Vagina (tissue), 2 donors: ENCODE results near the gene TMC7. TPM values are rescaled to one million over a fixed set of nuclear protein-coding genes. Genes with fewer than 3 reads are reported as not detected.
"Not testable (repeated sequence)": the region's sequence is repeated elsewhere in the genome, so short reads cannot be mapped to it uniquely, and the experiment has no call there.

ENCODE experiments used
- DNase-seq, 2 donors: peaks; one replicate each; pipeline ENCODE4 v3.0.0-alpha.2; 2017; ENCODE audit errors: extremely low spot score in 2 of 2
- H3K27ac ChIP-seq: fragments of 200-600 bp; sonication (generic); one replicate; pipeline ENCODE4 v1.5.1; 2019
- H3K27me3 ChIP-seq: fragments of 200-600 bp; sonication (generic); one replicate; pipeline ENCODE4 v1.5.1; 2019
- H3K36me3 ChIP-seq, 2 donors: fragments of 200-600 bp; sonication (generic); one replicate each; pipeline ENCODE4 v1.5.1; 2017 to 2019
- H3K4me1 ChIP-seq: fragments of 200-600 bp; sonication (generic); one replicate; pipeline ENCODE4 v1.5.1; 2019
- H3K4me3 ChIP-seq, 2 donors: fragments of 200-600 bp; sonication (generic); 1 replicate in 1 of 2; 2 replicates in 1 of 2; pipeline ENCODE4 v1.5.1; 2016 to 2019
- H3K9me3 ChIP-seq: fragments of 200-600 bp; sonication (generic); one replicate; pipeline ENCODE4 v1.5.1; 2019
- POLR2A ChIP-seq, 2 donors: fragments of 450-650 bp; IDR thresholded peaks; one replicate each; pipeline ENCODE4 v1.6.1; 2017; ENCODE audit warnings: antibody characterized with exemption in 2 of 2, mild to moderate bottlenecking in 2 of 2, moderate library complexity in 2 of 2
- POLR2AphosphoS5 ChIP-seq, 2 donors: sonication (generic); formaldehyde crosslinking; IDR thresholded peaks; one replicate each; pipeline ENCODE4 v1.9.0; 2017; ENCODE audit warnings: antibody characterized with exemption in 2 of 2, mild to moderate bottlenecking in 2 of 2, low read depth in 1 of 2; ENCODE audit not compliant: insufficient read depth in 1 of 2
- intact Hi-C: fragments of 100-400 bp; cut with DNase I; formaldehyde crosslinking; loops from one replicate; pipeline ENCODE4 v1.15.1; 2023
- total RNA-seq: library from RNA; depleted of rRNA; stranded (reverse); fragments of >200 nt; gene quantifications from one replicate; pipeline ENCODE4 v1.2.3, GENCODE V29; 2016
- TF ChIP-seq, protein P1 (sequence below), 3 experiments: fragments of 450-650 bp in 2 of 3; fragments of 200-600 bp in 1 of 3; sonication (generic) in 1 of 3; IDR thresholded peaks; one replicate each; pipeline ENCODE4 v1.5.1; 2017 to 2019; ENCODE audit warnings: antibody characterized with exemption in 3 of 3, mild to moderate bottlenecking in 2 of 3, moderate library complexity in 2 of 3

The TMC7 gene
- total RNA-seq, 1 donor from 2014 or later, result 1.7 TPM

DNA sequence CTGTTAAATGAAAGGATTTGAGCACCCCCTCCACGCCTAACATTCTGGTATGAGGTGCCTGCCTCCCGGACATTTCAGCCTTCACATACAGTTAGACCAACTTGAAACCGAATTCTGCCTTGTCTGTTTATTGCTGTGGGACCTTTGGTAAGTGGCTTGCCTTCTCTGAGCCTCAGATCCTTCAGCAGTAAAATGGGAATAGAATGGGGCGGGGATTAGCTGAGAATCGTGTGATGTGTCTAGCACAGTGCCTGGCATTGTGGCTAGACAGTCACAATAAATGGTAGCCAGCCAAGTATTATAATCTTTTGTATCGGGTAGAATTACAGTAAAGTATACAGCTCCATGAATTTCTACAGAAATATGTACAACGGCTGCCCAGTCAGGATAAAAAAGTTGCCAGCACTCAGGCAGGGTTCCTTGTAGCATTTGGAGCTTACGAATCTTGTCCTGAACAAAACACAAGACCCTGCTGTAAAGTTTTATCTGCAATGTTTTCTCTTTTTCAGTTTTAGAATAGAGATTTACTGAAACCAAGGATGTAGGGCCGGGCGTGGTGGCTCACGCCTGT is 786 bp downstream of the TMC7 start:
- Histone ChIP-seq H3K4me1 (no peaks in the 10 kb centered on the region), H3K4me3 (peak overlapping the region; percentile 52 to 63), H3K27me3 (no peaks in the 10 kb centered on the region), H3K36me3 (no peaks in the 10 kb centered on the region), H3K27ac (peak overlapping the region; percentile 49), H3K9me3 (no peaks in the 10 kb centered on the region)
- DNase-seq, result no peak
- intact Hi-C loops, result loop anchor here (10.0 kb wide), 1 partner anchor 90 kb away; no protein-coding TSS in a partner anchor
- TF ChIP-seq POLR2AphosphoS5 (IDR thresholded peaks at IDR 0.05; ENCODE audit: insufficient read depth in 1 of 2, low read depth in 1 of 2), result no peak
- no peak for TF ChIP-seq POLR2A (IDR thresholded peaks at IDR 0.05)
- TF ChIP-seq, protein P1, sequence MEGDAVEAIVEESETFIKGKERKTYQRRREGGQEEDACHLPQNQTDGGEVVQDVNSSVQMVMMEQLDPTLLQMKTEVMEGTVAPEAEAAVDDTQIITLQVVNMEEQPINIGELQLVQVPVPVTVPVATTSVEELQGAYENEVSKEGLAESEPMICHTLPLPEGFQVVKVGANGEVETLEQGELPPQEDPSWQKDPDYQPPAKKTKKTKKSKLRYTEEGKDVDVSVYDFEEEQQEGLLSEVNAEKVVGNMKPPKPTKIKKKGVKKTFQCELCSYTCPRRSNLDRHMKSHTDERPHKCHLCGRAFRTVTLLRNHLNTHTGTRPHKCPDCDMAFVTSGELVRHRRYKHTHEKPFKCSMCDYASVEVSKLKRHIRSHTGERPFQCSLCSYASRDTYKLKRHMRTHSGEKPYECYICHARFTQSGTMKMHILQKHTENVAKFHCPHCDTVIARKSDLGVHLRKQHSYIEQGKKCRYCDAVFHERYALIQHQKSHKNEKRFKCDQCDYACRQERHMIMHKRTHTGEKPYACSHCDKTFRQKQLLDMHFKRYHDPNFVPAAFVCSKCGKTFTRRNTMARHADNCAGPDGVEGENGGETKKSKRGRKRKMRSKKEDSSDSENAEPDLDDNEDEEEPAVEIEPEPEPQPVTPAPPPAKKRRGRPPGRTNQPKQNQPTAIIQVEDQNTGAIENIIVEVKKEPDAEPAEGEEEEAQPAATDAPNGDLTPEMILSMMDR (IDR thresholded peaks at IDR 0.05), result no peak

DNA sequence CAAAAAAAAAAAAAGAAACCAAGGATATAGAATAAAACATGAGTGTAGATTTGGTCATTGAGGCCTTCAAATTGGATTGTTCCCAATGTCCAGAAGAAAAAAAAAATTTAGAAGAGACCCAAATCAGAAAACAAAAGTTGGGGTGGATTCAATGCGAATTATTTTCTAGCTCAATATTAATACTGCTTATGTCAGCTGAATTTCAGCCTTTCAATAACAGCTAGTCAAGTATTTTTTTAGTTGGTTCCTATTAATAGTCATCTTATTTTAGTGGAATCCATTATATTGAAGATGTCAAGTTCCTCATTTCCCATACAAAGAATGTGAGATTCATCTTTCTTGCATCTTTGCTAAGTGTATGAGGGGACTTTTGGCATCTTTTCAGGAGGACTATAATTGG is 1.5 kb downstream of the TMC7 start:
- H3K36me3 ChIP-seq, DNase-seq, H3K27ac ChIP-seq, H3K27me3 ChIP-seq, H3K4me3 ChIP-seq, H3K4me1 ChIP-seq, H3K9me3 ChIP-seq: not testable (repeated sequence)
- intact Hi-C loops, result loop anchor here (10.0 kb wide), 1 partner anchor 90 kb away; no protein-coding TSS in a partner anchor

DNA sequence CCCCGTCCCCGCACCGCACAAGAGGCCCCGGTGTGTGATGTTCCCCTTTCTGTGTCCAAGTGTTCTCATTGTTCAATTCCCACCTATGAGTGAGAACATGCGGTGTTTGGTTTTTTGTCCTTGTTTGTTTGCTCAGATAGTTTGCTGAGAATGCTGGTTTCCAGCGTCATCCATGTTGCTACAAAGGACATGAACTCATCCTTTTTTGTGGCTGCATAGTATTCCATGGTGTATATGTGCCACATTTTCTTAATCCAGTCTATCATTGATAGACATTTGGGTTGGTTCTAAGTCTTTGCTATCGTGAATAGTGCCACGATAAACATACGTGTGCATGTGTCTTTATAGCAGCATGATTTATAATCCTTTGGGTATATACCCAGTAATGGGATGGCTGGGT is 8.0 kb downstream of the TMC7 start:
- H3K27ac ChIP-seq, H3K36me3 ChIP-seq, H3K9me3 ChIP-seq, H3K4me1 ChIP-seq, intact Hi-C loops, H3K27me3 ChIP-seq, H3K4me3 ChIP-seq, DNase-seq: not testable (repeated sequence)

DNA sequence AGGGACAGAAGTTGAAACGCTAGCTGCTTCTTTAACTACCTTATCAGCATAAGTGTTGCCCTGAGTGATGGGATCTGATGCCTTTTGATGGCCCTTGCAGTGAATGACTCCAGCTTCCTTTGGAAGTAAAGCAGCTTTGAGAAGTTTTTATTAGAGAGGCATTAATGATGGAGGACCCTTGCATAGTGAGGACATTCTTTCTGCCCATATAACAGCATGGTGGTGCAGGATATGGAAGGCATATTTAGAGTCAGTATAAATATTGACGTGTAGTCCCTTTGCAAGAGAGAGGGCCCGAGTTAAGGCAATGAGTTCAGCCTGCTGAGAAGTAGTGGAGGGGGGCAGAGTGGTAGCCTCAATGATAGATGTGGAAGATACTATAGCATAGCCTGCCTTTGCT is 9.8 kb downstream of the TMC7 start:
- H3K27me3 ChIP-seq, H3K27ac ChIP-seq, H3K4me3 ChIP-seq, H3K36me3 ChIP-seq, DNase-seq, intact Hi-C loops, H3K9me3 ChIP-seq, H3K4me1 ChIP-seq: not testable (repeated sequence)

DNA sequence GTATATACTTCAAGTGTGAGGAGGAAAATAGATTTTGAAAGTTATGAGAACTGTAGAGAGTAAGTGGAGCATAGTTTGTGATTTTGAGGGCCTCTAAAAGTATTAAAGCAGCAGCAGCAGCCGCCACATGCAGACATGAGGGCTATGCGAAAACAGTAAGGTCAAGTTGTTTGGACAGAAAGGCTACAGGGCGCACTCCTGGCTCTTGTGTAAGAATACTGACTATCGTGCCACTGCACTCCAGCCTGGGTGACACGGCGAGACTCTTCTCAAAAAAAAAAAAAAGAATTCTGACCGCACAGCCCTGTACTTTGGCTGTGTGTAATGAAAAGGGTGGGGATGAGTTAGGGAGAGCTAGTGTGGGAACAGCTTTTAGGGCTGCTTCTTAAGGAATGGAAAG is 10.4 kb downstream of the TMC7 start:
- H3K36me3 ChIP-seq, intact Hi-C loops, H3K27me3 ChIP-seq, H3K4me3 ChIP-seq, DNase-seq, H3K27ac ChIP-seq, H3K9me3 ChIP-seq, H3K4me1 ChIP-seq: not testable (repeated sequence)

DNA sequence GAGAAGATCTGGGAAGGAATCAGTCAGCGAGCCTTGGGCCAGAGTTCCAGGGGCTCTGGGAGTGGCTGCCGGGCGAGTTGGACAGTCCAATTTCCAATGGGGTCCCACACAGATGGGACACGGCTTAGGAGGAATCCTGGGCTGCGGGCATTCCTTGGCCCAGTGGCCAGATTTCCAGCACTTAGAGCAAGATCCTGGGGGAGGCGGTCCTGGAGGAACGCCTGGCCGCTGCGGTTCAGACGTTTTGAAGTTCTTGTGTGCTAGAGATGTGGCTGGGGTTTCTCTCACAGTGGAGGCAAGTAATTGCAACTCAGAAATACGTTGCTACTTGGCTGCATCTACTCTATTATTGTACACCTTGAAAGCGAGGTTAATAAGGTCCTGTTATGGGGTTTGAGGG is 11.7 kb downstream of the TMC7 start:
- H3K36me3 ChIP-seq, H3K4me3 ChIP-seq, H3K27me3 ChIP-seq, H3K9me3 ChIP-seq, H3K4me1 ChIP-seq, DNase-seq, H3K27ac ChIP-seq, intact Hi-C loops: not testable (repeated sequence)

DNA sequence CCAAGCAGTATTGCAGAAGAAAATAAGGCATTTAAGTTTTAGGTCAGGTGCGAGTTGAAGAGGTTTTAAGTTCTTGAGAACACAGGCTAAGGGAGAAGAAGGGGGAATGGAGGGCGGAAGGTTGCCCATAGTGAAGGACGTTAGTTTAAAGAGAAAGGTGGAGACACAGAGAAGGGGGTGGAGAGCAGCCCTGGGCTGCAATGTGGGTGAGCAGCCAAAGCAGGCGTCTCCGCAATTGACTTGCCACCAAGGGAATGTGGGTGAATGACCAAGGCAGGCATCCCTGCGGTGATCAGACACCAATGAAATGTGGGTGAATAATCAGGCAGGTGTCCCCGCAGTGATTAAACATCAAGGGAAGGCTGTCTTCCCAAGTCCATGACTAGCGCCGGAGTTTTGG is 12.8 kb downstream of the TMC7 start:
- DNase-seq, H3K27me3 ChIP-seq, intact Hi-C loops, H3K36me3 ChIP-seq, H3K9me3 ChIP-seq, H3K4me3 ChIP-seq, H3K27ac ChIP-seq, H3K4me1 ChIP-seq: not testable (repeated sequence)

DNA sequence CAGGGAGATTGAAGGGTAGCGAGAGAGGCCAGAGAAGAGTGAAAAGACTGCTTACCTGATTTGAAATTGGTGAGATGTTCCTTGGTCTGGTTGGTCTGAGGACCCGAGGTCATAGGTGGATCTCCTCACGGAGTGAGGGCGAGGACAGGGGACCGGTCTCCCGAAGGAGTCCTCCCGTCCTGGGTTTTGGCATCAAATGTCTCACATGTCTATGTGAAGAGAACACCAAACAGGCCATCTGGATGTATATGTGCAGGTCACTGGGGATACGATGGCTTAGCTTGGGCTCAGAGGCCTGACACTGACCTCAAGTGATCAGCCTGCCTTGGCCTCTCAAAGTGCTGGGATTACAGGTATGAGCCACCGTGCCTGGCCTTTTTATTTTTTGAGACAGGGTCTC is 13.3 kb downstream of the TMC7 start:
- H3K36me3 ChIP-seq, H3K9me3 ChIP-seq, H3K27me3 ChIP-seq, H3K4me3 ChIP-seq, DNase-seq, H3K4me1 ChIP-seq, intact Hi-C loops, H3K27ac ChIP-seq: not testable (repeated sequence)

DNA sequence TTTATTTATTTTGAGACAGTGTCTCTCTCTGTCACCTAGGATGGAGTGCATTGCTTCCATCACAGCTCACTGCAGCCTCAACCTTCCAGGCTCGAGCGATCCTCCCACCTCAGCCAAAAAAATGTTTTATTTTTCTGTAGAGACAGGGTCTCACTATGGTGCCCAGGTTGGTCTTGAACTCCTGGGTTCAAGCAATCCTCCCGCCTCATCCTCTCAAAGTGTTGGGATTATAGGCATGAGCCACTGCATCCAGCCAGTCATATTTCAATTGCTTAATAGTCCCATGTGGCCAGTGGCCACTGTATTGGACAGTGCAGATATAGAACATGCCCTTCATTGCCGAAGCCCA is 15.3 kb downstream of the TMC7 start:
- Histone ChIP-seq H3K4me1 (no peaks in the 10 kb centered on the region), H3K27me3 (no peaks in the 10 kb centered on the region), H3K9me3 (no peaks in the 10 kb centered on the region), H3K36me3 (no peaks in the 10 kb centered on the region), H3K27ac (no peak overlapping the region), H3K4me3 (no peak overlapping the region)
- TF ChIP-seq POLR2A (IDR thresholded peaks at IDR 0.05) (no peak), POLR2AphosphoS5 (IDR thresholded peaks at IDR 0.05; ENCODE audit: insufficient read depth in 1 of 2, low read depth in 1 of 2) (no peak)
- TF ChIP-seq, protein P1 (IDR thresholded peaks at IDR 0.05), result no peak
- DNase-seq, result no peak
- intact Hi-C loops, result no loop called here
